Epidermal melanocyte (primary cell): ENCODE results near the gene PHF12.

Source experiments
- DNase-seq: peaks from one replicate; pipeline ENCODE4 v3.0.0; 2011; ENCODE audit warnings: low spot score; ENCODE audit not compliant: insufficient read length

The PHF12 gene

DNA sequence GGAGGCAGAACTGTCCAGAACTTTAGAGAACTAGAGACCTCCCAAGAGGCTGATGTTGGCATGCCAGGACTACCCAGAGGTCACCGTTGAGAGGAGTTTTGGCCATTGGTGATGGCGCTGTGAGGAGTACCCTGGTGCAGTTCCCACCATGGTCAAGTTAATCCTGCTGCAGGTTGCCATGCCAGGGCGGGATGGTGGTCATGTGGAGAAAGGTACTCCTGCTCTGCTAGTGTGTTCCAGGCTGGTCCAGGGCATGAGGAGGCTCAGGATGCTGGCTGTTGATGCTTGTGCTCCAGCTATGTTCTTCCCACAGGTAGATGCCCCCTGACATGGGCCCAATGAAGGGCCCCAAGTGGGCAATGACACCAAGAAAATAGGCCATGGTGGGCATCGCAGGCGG lies 4.1 kb upstream of the PHF12 start:
- no peak for DNase-seq

DNA sequence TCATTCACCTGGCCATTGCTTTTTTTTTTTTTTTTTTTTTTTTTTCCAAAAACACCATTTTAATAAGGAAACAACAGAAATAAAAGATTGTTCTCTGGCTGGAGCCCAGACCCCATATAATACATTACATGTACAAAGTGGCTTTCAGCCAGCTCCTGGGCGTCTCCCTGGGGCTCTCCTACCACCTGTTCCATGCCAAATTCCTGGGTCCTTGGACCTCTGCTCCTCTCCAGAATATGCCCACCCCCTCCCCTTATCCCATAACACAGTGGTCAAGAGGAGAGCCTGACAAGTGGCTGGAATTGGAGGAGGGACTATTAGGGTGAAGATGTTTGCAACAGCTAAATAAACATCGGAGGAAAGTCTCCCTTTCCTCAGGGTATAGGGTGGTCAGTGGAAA lies 3.6 kb upstream of the PHF12 start:
- no peak for DNase-seq

DNA sequence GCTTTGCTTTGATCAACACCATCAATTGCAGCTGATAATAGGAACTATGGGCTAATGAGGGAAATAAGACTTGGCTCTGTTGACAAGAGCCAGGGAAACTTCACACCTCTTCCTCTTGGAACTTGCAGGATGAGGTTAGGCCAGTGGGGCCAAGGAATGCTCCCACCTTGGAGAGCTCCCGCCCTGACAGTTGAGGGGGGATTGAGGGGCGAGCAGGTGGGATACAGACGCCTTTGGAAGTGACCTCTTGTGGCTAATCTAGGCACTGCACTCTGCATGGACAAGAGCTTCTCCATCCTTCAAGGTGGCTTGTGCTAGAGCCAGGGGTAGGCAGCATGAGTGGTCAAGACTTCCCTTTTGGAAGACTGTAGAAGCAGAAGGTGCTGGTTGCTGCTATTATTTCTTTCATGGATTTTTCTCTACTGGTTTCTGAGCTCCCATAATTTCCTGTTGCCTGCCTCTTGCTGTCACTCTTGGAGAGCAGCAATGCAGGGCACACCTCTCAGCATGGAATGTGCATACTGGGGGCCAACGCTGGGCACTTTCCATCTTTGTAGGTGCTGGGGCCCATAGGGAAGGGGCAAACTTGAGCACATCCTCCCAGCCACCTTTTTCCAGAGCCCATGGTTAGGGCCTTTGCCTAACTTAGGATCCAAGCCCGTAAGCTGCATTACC lies 2.3 kb upstream of the PHF12 start:
- no peak for DNase-seq

DNA sequence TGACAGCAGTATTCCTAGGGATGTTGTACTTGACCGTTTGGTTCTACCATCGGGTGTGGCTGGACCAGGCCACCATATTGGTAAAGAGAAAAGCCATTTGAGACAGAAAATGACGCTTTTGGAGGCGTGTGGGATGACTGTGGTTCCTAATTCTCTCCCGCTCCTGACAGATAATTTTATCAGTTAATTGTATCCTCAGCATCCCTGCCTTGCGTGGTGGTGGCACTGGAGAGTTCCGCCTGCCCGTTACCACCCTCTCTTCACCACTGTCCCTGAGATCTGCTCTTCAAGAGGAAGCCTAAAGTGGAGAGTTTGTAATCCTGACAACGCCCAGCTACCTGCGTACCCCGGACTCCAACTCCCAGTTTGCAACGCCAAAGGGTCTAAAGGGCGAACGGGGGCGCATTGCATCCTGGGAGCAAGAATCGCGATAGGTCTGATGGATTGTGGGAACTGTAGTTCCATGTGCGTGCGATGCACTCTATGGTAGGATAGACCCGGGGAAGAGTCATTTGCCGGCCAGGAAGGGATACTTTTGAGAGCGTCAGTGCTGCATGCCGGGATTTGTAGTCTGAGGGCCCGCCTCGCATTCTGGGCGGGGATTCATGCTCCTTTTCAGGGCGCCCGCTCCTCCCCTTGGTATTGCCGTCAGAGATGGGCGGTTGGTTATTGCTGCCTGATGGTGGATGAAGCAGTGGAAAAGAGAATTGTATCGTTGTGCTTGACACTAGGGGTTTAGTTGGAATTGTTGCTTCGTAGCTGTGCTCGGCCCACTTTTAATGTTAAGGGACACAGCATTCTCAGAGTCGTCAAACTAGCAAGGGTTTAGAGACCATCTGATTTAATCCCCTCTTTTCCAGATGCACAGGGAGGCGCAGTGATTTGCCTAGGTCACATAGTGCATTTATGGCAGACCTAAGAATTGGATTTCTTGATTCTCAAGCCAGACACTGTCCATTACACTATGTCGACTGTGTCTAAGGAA lies 965 bp upstream of the PHF12 start:
- peak; percentile 98 for DNase-seq

DNA sequence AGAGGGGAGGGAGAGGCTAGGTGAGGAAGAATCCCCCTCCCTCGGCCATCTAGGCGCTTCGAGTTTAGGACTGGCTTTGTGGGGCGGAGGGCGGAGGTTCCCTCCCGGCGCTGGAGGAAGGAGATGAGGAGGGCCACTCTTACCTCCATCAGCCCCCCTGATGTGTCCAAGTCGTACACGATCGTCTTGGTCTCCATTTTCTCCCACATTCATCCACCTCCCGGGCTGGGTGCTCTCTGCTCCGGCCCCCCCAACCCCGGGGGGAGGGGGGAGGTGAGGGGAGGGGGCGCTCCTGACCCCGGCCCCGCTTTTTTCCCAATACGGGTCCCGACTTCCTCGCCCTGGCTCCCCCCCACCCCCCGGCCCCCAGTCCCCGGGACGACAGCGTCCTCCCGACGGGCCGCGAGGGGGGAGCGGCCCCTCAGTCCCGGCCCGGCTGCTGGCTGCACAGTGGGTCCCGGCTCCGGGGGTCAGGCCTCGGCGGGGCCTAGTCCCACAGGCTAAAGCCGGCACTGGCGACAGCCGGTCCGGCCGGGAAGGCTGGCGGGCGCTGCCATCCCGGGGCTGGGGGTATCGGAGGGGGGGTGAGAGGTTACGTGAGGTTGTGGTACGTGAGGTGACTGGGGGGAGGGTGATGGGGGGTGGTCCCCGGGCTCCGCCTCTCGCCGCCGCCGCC lies 428 bp downstream of the PHF12 start:
- DNase-seq = no peak

DNA sequence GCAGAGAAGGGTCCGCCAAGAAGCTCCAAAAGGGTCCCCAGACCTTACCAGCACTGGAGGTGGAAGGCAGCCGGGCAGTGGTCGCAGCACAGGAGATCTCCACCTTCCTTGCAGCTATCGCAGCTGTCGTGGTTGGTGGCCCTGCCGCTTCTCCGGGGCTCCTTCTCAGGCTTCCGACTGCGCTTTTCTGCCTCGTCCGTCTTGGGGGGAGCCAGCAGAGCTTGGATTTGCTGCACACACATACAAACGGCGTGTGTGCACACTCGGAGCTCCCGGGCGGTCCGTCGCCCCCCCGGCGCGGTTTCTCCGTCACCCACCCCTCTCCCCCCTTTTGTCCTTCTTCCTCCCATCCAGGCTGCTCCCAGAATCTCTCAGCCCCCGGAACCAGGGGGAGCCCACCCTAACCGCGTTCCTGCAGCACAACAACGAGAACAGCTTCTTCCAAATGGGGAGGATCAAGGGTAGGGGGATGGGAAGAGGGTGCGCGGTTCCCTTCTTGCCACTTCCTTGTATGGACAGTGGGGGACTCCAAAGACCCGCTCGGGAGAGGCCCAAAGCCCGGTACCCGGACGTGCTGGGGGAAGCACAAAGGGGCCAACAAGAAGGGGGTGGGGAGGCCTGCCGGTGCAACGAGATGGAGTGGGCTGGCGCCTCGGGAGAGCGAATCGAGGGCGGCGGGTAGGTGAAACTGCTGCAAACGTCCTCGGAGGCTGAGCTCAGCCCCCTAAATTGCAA lies 1.1 kb downstream of the PHF12 start:
- no peak for DNase-seq

DNA sequence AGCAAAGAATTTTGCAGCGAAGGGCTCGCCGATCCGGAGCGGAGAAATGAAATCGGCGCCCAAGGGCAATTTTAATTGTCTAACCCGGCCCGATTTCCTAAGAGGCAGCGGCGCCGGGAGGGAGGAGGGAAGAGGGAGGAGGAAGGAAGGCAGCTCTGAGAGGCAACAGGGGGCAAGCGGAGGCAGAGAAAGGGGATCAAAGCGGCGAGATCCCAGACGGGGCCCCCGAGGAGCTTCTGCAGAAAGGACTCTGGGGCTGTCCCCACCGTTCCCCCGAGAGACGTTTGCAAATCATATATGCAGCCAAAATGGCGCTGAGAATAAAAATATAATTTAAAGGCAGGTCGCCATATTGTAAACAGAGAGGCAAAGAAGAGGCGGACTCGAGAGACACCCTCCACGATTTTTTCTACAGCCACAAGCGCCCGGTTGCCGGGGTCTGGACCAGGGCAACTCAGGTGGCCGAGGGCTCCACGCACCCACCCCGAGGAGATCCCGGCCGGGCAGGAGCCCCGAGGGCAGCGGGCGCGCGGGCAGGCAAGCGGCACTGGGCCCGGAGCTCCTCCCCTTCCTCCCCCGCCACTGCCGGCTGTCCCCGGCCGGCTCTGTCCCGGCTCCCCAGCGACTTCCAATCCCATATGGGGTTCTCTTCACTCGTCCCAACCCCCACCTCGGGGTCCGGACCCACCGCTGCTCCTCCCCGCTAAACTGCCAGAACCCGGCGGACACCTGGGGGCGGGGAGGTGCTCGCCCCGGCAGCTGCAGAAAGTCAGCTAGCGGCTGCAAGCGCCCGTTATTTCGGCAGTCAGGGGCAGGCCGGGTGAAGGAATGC lies 1.9 kb downstream of the PHF12 start:
- no peak for DNase-seq

DNA sequence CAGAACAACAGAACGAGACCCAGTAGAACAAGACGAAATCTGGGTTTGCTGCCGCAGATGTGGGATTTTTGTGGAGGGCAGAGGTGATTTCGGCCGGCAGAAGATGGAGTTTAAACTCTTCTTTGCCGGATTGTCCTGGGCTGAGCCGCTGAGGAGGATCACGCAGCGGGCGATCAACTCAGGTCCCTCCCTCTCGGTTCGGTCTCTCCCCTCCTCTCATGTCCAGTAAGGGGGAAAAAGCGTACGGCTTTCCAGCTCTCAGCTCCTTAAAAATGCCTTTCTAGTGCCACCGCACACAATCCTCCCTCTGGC lies 2.5 kb downstream of the PHF12 start:
- no peak for DNase-seq

DNA sequence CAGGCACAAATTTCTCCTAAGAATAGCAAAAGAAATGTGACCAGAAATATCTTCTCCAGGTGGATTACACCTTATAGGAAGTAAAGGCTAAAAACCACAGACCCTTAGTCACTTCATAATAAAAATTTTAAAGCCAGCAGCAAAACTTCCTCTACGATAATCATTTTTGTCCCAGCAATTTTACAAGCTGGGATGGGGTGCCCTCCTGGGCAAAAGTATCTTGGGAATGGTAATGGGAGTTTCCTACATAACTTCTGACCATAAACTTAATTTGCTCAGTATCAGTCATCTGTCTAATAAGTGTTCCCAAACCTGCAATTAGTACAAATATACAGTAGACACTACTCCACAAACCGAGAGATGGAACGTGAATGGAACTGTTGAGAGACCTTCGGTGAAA lies 3.0 kb downstream of the PHF12 start:
- DNase-seq = no peak

DNA sequence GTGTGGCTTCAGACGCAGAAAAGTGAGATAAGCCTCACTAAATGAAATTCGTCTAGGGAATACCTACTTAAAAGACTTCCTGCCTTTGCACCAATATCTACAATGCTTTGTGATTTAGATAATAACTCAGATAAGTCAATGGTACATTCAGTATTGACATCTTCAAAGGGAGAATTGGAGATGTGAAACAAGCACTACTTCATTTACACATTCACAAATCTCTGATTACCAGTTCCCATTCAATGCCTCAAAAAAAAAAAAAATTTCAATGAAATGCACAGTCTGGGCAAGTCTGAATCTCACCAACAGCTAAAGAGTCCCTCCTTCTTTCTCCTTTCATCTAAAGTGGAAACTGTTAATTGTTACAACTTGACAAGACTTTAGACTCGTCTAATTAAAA lies 3.7 kb downstream of the PHF12 start:
- DNase-seq = no peak

DNA sequence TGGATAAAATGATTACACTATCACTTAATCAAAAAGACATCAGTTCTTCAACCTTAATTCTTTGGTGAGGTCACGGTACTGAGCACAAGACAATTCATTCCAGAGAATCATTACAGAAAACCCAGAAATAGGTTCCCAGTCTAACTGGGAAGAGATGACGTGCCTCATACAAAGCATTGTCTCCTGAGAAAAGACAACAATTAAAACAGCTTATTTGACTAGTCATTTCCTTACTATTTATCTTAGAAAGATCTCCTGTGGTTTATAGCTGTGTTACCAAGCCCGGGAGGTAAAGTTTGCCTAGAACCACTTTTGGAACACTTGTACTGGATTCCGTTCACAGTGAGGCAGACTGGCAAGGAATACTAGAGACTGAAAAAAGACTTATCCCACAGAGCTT lies 5.1 kb downstream of the PHF12 start:
- DNase-seq = no peak

DNA sequence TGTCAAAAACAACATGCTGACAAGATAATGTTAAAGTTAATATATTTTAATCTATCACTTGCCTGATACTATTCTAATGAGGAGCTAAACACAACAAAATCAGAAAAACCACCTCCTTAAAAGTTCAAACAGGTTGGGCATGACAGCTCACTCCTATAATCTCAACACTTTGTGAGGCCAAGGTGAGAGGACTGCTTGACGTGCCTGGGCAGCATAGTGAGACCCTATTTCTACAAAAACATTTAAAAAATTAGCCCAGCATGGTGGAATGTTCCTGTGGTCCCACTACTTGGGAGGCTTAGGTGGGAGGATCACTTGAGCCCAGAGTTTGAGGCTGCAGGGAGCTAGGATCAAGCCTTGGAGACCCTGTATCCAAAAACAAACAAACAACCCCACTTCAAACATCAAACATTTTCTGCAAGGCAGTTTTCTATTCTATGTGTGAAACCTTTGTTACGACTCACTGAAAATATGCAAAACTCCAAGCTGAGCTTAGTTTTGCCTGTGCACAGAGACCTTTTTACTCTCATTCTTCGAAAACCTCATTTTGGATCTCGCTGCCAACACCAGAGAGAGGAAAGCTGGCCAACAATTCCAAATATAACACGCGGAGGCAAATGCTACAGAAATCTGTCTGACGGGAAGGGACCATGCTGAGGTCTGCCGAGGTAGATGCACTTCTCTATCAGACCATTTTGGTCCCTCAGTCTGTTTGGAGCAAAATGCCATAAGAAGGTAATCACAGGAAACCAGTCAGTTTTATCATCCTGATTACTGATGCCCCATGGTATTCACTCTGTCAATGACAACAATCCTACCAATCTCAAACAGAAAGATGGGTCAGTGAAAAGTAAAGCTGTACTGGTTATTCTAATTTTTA lies 6.2 kb downstream of the PHF12 start:
- DNase-seq = no peak

DNA sequence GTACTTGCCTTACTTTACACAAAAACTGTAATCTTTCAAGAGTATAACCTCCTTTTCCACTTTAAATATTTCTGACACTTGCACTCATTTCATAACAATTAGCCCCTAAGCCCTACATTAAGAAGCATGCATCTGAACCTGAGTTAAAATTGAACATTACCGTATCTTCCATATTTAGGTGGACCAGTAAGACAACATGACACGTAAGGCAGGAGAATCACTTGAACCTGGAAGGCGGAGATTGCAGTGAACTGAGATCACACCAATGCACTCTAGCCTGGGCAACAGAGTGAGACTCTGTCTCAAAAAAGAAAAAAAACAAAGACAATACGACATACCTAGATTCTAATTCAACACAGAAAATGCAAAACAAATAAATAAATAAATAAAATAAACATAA lies 7.0 kb downstream of the PHF12 start:
- DNase-seq = no peak

DNA sequence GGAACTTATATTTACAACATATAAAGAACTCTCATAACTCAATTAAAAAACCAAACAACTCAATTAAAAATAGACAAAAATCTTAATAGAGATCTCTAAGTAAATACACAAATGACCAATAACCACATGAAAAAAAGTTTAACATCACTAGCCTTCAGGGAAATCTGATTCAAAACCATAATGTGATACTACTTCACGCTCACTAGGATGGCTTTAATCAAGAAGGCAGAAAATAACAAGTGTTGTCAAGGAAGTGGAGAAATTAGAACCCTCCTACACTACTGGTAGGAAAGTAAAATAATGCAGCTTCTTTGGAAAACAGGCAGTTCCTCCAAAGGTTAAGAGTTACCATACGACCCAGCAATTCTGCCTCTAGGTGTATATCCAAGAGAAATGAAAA lies 8.4 kb downstream of the PHF12 start:
- no peak for DNase-seq

DNA sequence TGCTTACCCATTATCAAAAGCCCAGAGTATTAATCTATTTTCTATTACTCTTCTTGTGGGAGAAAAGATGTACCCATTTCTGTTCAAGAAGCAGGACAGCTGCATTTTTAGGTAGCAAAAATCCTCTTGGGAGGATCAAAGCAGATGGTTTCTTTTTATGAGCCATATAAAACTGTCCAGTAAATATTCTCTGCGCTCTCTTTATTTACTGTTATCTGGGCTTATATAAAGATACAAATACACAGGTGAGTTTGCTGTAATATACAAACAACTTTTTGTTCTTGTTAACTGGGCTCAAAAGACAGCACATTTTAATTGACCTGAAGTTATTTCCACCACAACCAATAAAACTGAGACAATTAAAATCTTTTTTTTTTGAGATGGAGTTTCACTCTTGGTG lies 10.1 kb downstream of the PHF12 start:
- no peak for DNase-seq

DNA sequence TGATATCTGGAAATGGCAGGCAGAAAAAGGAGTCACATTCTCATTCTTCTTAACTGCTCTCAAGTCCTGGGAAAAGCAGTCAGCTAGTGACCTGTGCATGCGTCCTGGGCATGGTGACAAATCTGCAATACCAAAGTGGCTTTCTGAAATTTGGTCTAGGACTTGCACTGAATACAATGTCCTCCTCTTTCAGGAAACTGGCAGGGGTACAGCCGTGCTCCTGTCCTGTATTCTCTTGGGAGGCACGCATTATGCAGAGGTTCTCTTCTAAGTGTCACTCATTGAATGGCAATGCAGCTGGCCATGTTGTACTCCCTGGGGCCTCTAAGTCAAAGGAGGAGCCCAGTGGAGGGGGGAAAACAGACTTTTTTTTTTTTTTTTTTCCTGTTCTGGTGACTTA lies 10.6 kb downstream of the PHF12 start:
- no peak for DNase-seq

DNA sequence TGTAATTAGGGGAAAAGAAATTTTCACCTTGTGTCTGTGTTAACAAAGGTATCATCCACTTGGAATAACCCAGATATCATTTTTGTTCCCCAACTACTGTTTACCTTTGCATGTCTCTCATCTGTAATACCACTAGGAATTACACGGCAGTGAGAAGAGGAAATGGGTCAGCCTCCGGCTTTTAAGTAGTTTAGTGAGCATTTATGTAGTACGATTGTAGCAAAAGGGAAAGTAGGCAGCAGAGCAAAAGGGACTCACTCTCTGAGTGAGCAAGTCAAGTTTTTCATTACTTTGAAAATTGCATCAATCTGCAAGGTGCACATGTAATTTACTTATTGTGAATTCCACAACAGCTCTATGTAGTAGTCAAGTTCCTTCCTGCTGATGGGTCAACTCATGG lies 11.2 kb downstream of the PHF12 start:
- DNase-seq = no peak

DNA sequence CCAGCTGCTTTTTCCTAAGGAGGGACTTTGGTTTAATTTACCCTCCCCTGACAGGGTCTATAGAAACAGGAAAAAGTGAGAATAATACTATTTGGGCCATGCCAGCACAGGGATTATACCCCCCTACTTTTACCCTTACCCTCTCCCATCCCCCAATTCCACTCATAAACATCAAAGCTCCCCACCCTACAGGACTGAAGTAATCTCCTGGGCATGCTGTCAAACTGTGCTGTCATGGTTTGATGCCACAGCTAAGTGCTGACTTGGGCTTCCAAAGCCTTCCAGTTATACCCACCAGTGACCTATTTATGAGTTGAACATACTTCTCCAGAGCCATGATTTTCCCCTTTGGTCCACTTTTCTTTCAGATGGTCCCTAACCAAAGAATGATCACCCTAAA lies 12.8 kb downstream of the PHF12 start:
- DNase-seq = no peak

DNA sequence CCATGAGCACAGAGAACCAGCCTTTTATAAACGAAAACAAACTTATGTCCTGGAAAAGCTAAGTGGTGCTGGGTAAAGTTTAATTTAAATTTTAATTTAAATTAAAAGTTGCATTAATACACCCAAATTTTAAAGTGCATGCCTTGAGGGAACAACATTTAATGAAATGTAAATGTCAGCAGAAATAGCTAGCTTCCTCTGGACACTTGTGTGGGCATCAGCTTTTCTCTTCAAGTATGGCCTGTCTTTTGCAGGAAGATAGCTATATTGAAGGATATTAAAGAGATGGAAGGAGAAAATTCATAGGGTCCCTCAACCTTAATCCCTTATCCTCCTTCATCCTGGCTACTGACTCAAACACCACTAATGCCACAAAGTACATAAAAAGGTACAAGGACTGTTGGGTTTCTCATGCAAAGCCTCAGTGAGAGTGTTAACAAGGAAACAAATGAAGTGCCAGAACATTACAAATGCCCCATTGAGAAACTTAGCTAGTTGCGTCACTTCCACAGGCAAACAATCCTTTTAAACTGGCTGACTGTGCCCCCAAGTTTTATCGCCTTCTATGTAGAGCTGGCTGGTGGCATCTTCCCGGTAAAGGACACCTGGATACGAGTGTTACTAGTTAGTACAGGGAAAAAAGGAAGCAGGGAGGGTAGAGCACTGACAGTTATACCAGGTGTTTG lies 14.1 kb downstream of the PHF12 start:
- no peak for DNase-seq
